HL-60 (cell line): ENCODE data around the gene GP2.
"Not testable (repeated sequence)": the region's sequence is repeated elsewhere in the genome, so short reads cannot be mapped to it uniquely, and the experiment has no call there.

Source experiments
- DNase-seq, 2 experiments: peaks; one replicate each; pipeline ENCODE4 v3.0.0-alpha.2; 2010 to 2020; ENCODE audit warnings: low read depth in 1 of 2, low spot score in 1 of 2
- H3K27ac ChIP-seq: fragments of 250-450 bp; sonication (Bioruptor Pico); replicated peaks from 2 replicates; pipeline ENCODE4 v1.5.1; 2020; ENCODE audit warnings: mild to moderate bottlenecking, moderate library complexity
- H3K27me3 ChIP-seq: fragments of 250-450 bp; sonication (Bioruptor Pico); 2 replicates; pipeline ENCODE4 v1.5.1; 2021; ENCODE audit warnings: mild to moderate bottlenecking, moderate library complexity; ENCODE audit not compliant: insufficient read depth, poor library complexity, severe bottlenecking
- H3K4me3 ChIP-seq: replicated peaks from 2 replicates; pipeline ENCODE4 v1.5.1; 2011; ENCODE audit warnings: mild to moderate bottlenecking, control low read depth, low read length; ENCODE audit not compliant: insufficient read depth
- GABPA ChIP-seq: IDR thresholded peaks from 2 replicates; pipeline ENCODE4 v1.6.1; 2012; ENCODE audit warnings: low read depth
- POLR2AphosphoS5 ChIP-seq: IDR thresholded peaks from 2 replicates; pipeline ENCODE4 v1.6.1; 2012; ENCODE audit warnings: low read depth
- REST ChIP-seq: IDR thresholded peaks from 2 replicates; pipeline ENCODE4 v1.6.1; 2012; ENCODE audit warnings: low read depth; ENCODE audit not compliant: insufficient replicate concordance
- SPI1 ChIP-seq: IDR thresholded peaks from 2 replicates; pipeline ENCODE4 v1.6.1; 2012; ENCODE audit warnings: low read depth, mild to moderate bottlenecking, borderline replicate concordance
- TF ChIP-seq, protein P1 (sequence below): IDR thresholded peaks from one replicate; pipeline ENCODE4 v1.5.1; 2011; ENCODE audit warnings: low read length, control low read depth, inconsistent platforms; ENCODE audit not compliant: insufficient read depth

The GP2 gene

GRCh38 chr16:20321671-20322070, 5.6 kb downstream of the GP2 start:
- no peak for DNase-seq
- Histone ChIP-seq H3K4me3 (no peak overlapping the region), H3K27me3 (peaks cover 2% of the 10 kb centered on the region), H3K27ac (no peak overlapping the region)
- no peak for TF ChIP-seq POLR2AphosphoS5

DNA sequence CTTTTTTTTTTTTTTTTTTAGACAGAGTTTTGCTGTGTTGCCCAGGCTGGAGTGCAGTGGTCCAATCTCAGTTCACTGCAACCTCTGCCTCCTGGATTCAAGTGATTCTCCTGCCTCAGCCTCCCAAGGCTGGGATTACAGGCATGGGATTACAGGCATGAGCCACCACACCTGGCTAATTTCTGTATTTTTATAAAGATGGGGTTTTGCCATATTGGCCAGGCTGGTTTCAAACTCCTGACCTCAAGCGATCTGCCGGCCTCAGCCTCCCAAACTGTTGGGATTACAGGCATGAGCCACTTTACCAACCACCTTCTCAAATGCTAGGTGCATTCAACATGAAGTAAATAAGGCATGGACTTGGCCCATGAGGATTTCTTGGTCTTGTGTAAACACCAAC, 6.3 kb downstream of the GP2 start:
- not testable (repeated sequence) for H3K27ac ChIP-seq, H3K27me3 ChIP-seq, H3K4me3 ChIP-seq, DNase-seq

DNA sequence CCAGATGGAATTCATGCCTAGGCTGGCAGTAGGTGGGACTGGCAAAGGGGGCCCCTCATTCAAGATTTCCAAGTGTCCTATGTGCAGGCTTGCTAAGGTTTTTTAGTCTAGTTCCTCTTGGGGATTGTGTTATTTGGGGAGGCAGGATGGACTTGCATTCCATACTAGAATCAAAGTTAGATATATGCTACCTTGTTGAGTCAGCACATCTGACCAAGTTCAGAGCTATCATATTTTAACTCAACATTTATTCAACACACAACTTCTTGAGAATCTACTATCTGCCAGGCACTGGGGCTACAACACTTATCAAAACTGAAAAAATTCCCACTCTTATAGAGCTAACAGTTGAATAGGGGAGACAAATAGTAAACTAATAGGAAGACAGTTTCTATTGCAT, 6.7 kb downstream of the GP2 start:
- TF ChIP-seq, protein P1, sequence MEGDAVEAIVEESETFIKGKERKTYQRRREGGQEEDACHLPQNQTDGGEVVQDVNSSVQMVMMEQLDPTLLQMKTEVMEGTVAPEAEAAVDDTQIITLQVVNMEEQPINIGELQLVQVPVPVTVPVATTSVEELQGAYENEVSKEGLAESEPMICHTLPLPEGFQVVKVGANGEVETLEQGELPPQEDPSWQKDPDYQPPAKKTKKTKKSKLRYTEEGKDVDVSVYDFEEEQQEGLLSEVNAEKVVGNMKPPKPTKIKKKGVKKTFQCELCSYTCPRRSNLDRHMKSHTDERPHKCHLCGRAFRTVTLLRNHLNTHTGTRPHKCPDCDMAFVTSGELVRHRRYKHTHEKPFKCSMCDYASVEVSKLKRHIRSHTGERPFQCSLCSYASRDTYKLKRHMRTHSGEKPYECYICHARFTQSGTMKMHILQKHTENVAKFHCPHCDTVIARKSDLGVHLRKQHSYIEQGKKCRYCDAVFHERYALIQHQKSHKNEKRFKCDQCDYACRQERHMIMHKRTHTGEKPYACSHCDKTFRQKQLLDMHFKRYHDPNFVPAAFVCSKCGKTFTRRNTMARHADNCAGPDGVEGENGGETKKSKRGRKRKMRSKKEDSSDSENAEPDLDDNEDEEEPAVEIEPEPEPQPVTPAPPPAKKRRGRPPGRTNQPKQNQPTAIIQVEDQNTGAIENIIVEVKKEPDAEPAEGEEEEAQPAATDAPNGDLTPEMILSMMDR: no peak
- TF ChIP-seq GABPA (no peak), REST (no peak)
- no peak for DNase-seq
- H3K27ac ChIP-seq: no peak overlapping the region
- H3K4me3 ChIP-seq: no peak overlapping the region
- H3K27me3 ChIP-seq: peaks cover 2% of the 10 kb centered on the region

DNA sequence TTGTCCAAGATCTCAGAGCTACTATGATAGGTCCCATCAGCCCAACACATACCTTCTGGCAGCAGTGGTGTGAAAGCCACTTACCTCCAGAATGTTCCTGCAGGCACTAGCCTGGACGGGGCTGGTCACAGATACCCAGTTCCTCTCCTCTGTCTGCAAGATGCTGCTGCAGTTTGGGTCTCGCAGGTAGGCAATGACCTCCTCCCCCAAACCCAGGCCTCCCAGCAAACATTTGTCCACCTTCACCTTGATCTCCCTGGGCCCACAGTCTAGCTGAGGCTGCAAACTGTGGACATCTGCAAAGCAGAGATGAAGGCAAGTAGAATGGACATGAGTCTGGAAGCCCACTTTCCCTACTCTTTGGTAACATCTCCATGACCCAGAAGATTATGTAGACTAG, 7.1 kb downstream of the GP2 start:
- Histone ChIP-seq H3K27me3 (peaks cover 2% of the 10 kb centered on the region), H3K27ac (no peak overlapping the region), H3K4me3 (no peak overlapping the region)
- TF ChIP-seq, protein P1: no peak
- no peak for TF ChIP-seq SPI1
- TF ChIP-seq REST: no peak
- TF ChIP-seq GABPA: no peak
- no peak for TF ChIP-seq POLR2AphosphoS5
- DNase-seq: no peak

- Histone ChIP-seq H3K27me3 (no peaks in the 10 kb centered on the region), H3K27ac (no peak overlapping the region), H3K4me3 (no peak overlapping the region)
- TF ChIP-seq POLR2AphosphoS5: no peak
- no peak for TF ChIP-seq REST
- TF ChIP-seq, protein P1: no peak
- TF ChIP-seq SPI1: no peak
- TF ChIP-seq GABPA: no peak
- DNase-seq: no peak
These were observed 7.9 kb downstream of the GP2 start for GRCh38 chr16:20319406-20319805.
